NCI-H146 treated with DMSO at 0.1 percent for 48 hours (cell line): Measurements from ENCODE around the gene CSPG4.
A peak's percentile ranks its signal among the peaks of the same experiment; 100 is the strongest.
"Not testable (repeated sequence)": the region's sequence is repeated elsewhere in the genome, so short reads cannot be mapped to it uniquely, and the experiment has no call there.

ENCODE experiments used
- DNase-seq: peaks from one replicate; lab custom pipeline; 2025; ENCODE audit not compliant: unreplicated experiment; lab: John Stamatoyannopoulos, UW

The CSPG4 gene

DNA sequence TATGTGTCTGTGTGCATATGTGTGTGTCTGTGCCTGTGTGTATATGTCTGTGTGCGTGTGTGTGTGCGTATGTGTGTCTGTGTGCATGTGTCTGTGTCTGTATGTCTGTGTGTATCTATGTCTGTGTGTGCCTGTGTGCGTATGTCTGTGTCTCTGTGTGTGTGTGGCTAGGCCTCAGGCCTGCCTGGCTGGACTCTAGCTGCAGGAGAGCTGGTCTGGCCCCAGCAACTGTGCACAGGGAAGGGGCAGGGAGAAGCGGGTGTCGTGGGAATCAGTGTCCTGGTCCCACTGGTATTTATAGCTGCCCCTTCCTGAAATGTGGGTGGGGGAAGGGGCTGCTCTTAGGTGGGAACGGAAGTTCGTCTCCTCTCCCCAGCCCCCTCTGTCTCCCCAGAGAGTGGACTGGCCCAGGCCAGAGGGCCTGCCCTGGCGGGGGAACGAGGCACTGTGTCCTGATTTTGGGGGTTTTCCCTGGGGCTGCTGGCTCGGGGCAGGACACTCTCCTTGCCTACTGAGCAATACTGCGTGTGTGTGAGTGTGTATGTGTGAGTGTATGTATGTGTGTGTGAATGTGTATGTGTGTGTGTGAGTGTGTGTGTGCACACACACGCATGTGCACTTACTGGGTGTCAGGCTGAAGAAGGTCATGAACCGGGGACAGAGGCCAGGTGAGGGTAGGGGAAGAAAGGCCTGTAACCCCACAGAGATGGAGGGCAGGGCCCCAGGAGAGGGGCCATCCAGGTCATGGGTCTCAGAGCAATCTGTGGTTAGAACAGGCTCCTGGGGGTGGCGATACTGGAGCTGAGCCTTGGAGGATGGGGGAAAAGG, 6.6 kb downstream of the CSPG4 start:
- no peak for DNase-seq

- DNase-seq: not testable (repeated sequence)
Measured at GRCh38 chr15:75705375-75705774, 7.3 kb downstream of the CSPG4 start.

- no peak for DNase-seq
Measured at GRCh38 chr15:75704618-75705017, 8.0 kb downstream of the CSPG4 start.

GRCh38 chr15:75704263-75704615, 8.4 kb downstream of the CSPG4 start:
- no peak for DNase-seq

GRCh38 chr15:75703440-75704262, 9.0 kb downstream of the CSPG4 start:
- DNase-seq: not testable (repeated sequence)

GRCh38 chr15:75702436-75702835, 10.2 kb downstream of the CSPG4 start:
- no peak for DNase-seq

DNA sequence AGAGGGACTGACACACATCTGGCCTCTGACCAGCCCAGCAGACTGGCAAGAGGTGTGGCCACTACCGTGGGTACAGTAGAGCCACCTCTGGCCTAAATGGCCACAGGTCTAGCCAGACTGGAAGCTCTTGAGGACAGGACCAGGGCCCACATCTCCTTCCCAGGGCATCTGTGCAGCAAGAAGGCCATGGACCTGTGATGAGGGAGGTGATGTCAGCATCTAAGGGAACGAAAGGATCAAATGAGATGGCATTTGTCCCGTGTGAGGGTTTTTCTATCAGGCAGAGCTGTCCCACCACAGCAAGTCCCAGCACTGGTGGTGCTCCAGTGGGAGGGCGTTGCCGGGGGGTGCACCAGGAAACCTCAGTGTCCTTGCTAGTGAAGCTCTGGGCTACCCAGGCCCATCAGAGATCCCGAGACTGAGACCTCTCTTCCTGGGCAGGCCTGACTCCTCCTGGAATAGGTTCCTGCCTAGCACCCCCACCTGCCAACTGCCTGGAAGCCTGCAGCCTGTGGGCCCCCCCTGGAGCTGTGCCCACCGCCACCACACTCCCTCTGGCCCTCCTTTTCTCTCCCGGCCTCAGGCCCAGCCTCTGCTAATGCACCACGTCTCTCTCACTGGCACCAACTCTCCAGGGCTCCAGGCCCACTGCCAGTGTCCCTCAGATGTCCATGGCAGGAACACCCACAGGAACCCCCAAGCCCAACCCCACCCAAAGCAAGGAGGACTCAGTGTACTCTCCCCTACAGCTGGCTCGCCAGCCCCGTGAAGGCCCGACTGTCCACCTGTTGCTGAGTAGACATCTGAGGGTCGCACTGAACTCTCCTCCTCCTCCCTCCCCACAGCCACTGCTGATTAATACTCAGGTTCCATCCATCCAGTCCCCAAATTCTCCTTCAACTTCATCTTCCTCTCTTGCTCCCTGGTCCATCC, 11.3 kb downstream of the CSPG4 start:
- not testable (repeated sequence) for DNase-seq

DNA sequence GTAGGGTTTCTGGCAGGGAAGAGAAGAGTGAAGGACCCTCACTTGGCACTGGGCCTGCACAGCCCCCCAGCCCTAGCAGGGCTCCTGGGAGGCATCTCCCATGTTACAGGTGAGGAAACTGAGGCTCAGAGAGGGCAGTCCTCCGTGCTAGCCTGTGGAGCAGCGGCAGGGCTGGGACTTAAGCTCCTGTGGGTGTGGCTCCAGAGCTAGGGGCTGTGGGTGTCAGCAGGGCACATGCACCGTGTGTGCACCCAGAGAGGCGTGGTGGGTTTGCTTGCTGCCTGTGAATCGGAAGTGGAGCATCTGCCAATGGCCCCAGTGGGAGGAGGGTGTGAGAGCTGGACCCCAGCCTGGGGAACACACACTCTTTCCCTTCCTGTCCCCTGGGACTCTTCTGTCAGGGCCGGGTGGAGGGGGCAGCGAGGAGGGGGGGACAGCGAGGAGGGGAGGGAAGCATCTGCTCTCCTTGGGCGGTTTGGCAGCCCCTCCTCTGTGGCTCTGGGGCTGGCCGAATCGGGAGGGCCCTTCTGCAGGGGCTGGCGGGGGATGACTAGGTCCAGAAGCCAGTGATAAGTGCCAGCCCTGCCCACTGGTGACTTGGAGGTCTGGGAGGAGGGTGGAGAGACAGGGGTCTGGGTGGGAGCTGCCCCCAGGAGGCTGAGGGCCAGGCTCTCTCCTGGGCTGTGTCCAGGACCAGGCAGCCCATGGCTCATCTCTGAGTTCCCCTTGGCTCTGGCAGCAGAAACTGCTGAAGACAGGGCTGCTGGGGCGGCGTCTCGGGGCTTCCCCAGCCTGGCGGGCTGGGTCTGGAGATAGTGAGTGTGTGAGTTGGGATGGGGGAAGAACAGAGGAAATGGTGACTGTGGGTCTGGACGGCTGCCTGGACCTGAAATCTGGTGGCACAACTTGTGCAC, 12.4 kb downstream of the CSPG4 start:
- DNase-seq: not testable (repeated sequence)

DNA sequence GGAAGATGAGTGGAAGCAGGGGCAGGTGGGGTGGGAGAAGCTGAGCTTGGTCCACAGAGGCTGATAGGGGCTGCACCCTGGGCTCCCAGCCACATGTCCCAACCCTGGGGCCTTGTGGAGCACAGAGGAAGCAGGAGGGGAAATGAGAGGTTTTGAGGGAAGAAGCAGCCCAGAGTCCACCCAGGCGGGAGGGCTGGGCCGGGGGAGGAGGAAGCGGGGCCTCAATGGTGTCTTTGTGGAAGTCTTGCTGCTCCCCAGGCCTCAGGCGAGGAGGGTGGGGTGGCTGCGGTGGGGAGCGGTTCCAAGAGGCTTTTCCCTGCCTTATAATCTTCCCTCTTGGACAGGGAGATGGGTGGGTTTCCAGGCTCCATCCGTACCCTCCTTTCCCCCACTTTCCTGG, 13.1 kb downstream of the CSPG4 start:
- DNase-seq: not testable (repeated sequence)

GRCh38 chr15:75697974-75698747, 14.5 kb downstream of the CSPG4 start:
- not testable (repeated sequence) for DNase-seq

DNA sequence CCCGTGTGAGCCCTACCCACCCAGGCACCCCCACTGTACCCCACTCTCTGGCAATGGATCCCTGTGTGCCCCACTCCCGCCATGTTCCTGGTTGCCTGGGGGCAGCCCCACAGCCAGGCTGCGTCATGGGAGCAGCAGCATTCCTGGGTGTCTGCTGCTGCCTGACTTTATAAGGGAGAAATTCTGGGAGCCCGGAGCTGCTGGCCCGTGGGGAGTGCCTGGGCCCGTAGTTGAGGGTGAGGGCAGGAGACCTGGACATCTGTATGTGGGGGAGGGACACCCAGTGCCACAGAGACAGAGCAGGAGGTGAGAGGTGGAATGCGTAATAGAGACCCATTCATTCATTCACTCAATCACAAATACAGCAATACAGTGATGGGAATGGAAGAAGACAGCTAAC, 15.1 kb downstream of the CSPG4 start:
- DNase-seq: no peak

GRCh38 chr15:75696854-75697259, 15.8 kb downstream of the CSPG4 start:
- DNase-seq: no peak

DNA sequence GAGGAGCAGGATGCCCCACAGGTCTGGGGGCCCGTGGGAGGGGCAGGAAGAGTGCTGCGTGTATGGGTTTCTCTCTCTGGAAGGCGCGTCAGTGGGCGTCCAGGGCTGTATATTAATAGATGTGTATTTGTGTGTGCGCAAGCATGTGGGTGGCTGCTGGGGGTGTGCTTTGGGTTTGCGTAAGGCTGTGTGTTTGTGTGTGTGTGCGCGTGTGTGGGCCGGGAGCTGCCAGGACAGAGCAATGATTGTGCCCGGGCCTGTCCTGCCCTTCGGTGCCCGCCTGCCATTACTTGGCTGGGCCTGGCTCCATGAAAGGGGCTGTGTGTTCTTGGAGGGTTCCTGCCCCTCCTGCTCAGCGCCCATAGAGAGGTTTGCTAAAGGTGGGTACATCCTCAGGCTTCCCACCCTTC, 16.3 kb downstream of the CSPG4 start:
- DNase-seq: no peak

GRCh38 chr15:75695634-75696310, 16.9 kb downstream of the CSPG4 start:
- DNase-seq: no peak

GRCh38 chr15:75695220-75695619, 17.4 kb downstream of the CSPG4 start:
- no peak for DNase-seq

DNA sequence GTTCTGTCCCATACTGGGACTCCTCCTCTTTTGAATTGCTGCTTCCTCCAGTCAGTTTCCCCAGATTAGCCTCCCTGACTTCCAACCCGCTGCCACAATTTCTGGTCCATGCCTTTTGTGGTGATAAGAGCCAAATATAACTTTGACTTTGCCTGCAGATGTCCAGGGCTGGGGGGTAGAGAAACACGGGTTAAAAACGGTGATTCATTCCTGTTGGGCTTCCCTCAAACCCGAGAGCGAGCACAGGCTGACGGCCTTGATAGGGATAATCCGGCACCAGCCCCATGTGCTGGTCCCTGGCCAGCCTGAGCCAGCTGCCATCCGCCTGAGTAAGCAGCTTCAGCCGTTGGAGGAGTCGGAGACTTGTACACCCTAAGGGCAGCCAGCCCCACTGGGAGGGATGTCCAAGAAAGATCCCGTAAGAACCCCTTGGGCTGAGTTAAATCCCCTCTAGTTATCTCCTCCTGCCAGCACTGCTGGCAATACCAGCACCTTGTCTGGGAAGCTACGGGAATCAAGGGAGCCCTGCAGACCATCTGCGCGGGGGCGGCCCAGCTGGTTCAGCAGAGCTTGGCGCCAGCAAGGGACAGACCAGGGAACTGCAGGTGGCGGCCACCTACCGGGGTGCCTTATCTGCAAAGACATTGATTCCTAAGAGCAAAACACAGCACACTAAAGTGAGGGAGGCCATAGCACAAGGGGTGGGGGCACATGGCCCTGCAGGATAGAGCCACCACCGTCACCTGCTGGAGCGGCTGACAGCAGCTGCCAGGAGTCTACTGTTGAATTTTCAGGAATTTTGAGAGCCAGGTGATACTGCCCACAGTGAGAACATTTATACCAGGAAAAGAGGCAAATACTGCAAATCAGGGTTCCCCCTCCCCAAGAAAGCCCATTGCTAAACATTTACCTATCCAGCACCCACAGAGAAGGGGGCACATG, 18.1 kb downstream of the CSPG4 start:
- DNase-seq: peak; percentile 61

DNA sequence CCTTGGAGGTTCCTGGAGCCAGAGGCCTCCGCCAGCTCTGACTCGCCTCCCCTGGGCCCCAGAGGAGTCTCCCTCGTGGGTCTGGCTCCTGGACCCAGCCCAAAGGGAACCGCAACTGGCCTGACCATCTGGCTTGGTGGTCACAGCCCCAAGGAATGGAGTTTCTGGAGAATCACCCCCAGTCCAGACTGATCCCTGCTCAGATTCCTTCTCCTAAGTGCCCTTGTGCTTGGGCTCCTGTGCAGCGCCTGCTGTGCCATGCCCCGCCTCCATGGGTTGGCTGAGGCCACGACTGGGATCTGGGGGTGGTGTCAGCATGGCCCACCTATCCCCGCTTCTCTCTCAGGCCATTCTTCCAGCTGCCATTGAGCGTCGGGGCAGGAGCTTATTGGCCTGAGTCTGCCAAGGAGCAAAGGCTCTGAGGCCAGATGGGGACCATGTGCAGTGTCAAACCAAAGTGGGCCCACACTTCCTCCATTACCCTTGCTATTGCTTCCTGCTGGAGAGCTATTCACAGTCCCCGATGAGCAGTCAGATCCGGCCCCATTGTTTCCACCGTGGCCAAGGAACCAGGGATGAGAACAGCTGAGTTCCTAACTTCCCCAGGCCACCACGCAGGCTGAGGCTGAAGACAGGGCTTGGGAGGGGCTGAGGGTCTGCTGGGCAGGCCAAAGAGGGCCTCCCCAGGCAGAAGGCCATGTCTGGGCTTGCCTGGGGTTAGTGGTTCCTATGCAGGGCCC, 19.0 kb downstream of the CSPG4 start:
- DNase-seq: no peak
